Measurements from ENCODE around the gene AGBL4.
"Not testable (repeated sequence)": the region's sequence is repeated elsewhere in the genome, so short reads cannot be mapped to it uniquely, and the experiment has no call there.

Gene AGBL4

GRCh38 chr1:49339043-49339442 is 684.7 kb downstream of the AGBL4 start:
- Histone ChIP-seq H3K9me3 (ENCODE audit: severe bottlenecking) (no peaks in the 10 kb centered on the region), H3K27me3 (ENCODE audit: insufficient read depth, low read depth, severe bottlenecking) (no peaks in the 10 kb centered on the region)

GRCh38 chr1:49337251-49337650 is 686.5 kb downstream of the AGBL4 start:
- no peaks in the 10 kb centered on the region for H3K27me3 ChIP-seq (ENCODE audit: insufficient read depth, low read depth, severe bottlenecking)
- H3K9me3 ChIP-seq (ENCODE audit: severe bottlenecking), result no peaks in the 10 kb centered on the region
- H3K27ac ChIP-seq, result no peak overlapping the region
- no peaks in the 10 kb centered on the region for H3K36me3 ChIP-seq
- TF ChIP-seq CTCF (IDR thresholded peaks at IDR 0.05; ENCODE audit: low read depth, low read length), result no peak
- no peak for DNase-seq
- no peak overlapping the region for H3K4me3 ChIP-seq (ENCODE audit: low read depth, low read length)

More at GRCh38 chr1:49339043-49339442, 684.7 kb downstream of the AGBL4 start:
- DNase-seq, result no peak
- Histone ChIP-seq H3K27ac (no peak overlapping the region), H3K36me3 (no peaks in the 10 kb centered on the region; the same call in 1 of the 2 replicates), H3K4me3 (ENCODE audit: low read depth, low read length) (no peak overlapping the region)
- no peak for TF ChIP-seq CTCF (IDR thresholded peaks at IDR 0.05; ENCODE audit: low read depth, low read length)

GRCh38 chr1:49333906-49334305 is 689.8 kb downstream of the AGBL4 start:
- Histone ChIP-seq H3K27ac (no peak overlapping the region), H3K36me3 (no peaks in the 10 kb centered on the region), H3K9me3 (ENCODE audit: severe bottlenecking) (no peaks in the 10 kb centered on the region), H3K4me3 (ENCODE audit: low read depth, low read length) (no peak overlapping the region), H3K27me3 (ENCODE audit: insufficient read depth, low read depth, severe bottlenecking) (no peaks in the 10 kb centered on the region)
- no peak for DNase-seq
- TF ChIP-seq CTCF (IDR thresholded peaks at IDR 0.05; ENCODE audit: low read depth, low read length), result no peak

DNA sequence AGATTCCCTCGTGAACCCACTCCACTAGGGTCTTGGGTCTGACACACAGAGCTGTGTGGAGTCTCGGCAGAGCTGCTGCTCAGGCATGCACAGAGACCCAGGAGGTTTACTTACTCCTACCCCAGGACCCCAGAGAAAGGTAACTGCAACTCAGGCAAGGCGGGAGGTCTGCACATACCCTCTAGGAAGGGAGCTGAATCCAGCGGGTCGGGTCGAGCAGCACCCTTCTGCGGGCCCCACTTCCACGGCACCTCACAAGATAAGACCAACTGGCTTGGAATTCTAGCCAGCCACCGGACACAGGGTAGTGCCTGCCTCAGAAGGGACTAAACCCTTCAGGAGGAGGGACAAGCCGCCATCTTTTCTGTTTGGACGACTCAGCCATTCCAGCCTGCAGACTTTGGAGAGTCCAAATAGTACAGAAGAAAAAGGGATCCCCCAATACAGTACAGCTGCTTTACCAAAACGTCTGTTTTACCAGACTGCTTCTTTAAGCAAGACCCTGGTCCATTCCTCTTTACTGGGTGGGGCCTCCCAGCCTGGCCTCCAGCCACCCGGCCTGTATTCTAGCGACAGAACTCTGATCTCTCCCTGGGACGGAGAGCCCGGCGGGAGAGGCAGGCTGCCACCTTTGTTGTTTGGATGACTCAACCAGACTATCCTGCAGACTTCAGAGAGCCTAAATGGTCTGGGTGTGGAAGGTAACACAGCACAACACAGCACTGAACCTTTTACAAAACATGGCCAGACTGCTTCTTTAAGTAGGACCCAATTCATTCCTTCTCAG is 692.5 kb downstream of the AGBL4 start:
- Histone ChIP-seq H3K36me3 (no peaks in the 10 kb centered on the region), H3K27me3 (ENCODE audit: insufficient read depth, low read depth, severe bottlenecking) (no peaks in the 10 kb centered on the region), H3K9me3 (ENCODE audit: severe bottlenecking) (no peaks in the 10 kb centered on the region), H3K4me3 (ENCODE audit: low read depth, low read length) (no peak overlapping the region), H3K27ac (no peak overlapping the region)
- DNase-seq, result no peak
- TF ChIP-seq CTCF (IDR thresholded peaks at IDR 0.05; ENCODE audit: low read depth, low read length), result no peak

DNA sequence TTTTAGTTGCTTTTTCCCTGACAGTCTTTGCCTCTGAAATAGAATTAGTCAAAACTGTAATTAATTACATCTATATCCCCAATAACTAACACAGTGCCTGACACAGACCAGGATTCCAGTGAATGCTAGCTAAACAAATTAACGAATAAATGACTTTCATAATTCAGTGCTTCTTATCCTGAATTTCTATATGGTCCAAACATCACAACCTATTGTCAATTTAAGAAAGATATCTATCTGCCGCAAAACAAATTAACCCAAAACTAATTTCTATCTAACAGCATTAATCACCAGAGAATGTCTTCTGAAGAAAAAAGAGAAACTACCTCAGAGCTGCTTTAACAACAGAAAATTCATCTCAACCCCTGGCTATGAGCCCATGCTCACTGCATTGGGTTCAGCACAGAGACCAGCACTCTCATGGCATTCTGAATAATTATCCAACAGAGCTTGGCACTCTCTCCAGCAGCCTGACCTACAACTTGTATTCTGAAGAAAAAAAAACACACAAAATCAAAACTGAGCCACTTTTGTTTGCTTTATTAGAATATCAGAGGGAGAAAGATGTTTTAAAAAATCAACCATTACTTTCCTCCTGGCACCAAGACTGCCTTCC is 699.7 kb downstream of the AGBL4 start:
- Histone ChIP-seq H3K36me3 (no peaks in the 10 kb centered on the region), H3K9me3 (ENCODE audit: severe bottlenecking) (no peaks in the 10 kb centered on the region), H3K27me3 (ENCODE audit: insufficient read depth, low read depth, severe bottlenecking) (no peaks in the 10 kb centered on the region), H3K27ac (no peak overlapping the region), H3K4me3 (ENCODE audit: low read depth, low read length) (no peak overlapping the region)
- no peak for DNase-seq
- no peak for TF ChIP-seq CTCF (IDR thresholded peaks at IDR 0.05; ENCODE audit: low read depth, low read length)

DNA sequence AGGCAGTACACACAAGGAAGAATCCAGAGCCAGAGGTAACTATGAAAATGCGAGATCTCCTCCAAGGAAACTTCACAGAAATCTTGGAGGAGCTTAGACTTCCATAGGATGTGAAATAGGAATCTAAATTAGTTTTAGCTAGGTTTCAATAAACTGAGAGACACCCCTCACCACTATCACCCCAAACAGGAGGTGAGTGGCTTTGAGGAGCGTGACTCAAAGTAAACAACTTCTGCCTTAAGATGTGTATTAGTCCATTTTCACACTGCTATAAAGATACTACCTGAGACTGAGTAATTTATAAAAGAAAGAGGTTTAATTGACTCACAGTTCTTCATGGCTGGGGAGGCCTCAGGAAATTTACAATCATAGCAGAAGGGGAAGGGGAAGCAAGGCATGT is 703.3 kb downstream of the AGBL4 start:
- H3K36me3 ChIP-seq; H3K27me3 ChIP-seq (ENCODE audit: insufficient read depth, low read depth, severe bottlenecking); H3K9me3 ChIP-seq (ENCODE audit: severe bottlenecking); H3K27ac ChIP-seq; DNase-seq; H3K4me3 ChIP-seq (ENCODE audit: low read depth, low read length): not testable (repeated sequence)
